ENCODE results near the gene GDF2. TPM values are rescaled to one million over a fixed set of nuclear protein-coding genes. Genes with fewer than 3 reads are reported as not detected.

The GDF2 gene
- total RNA-seq, 1 donor from 2014 or later: not detected

DNA sequence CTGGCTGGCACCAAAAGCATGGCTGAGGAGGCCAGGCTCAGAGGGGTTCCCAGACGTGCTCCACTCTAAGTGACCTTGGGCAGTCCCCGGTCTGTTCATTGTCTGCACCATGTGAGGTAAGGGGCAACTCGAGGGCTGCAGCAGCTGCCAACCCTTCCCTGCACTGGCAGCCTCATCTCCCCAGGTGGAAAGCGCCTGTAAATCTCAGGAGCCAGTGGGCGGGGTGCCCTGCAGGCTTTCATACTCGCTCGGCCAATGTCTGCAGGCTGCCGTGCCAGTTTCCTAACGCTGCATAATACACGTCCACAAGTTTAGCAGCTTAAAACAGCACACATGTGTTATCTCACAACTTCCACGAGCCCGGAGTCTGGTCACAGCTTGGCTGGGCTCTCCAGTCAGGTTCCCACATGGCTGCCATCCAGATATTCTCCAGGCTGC is 34.9 kb upstream of the GDF2 start:
- Mint-ChIP-seq H3K9me3 (ENCODE audit: unreplicated experiment) (no peaks in the 10 kb centered on the region), H3K4me1 (ENCODE audit: low read depth, unreplicated experiment) (no peaks in the 10 kb centered on the region), H3K27me3 (ENCODE audit: unreplicated experiment) (peaks cover 9% of the 10 kb centered on the region), H3K36me3 (ENCODE audit: unreplicated experiment) (no peaks in the 10 kb centered on the region), H3K27ac (ENCODE audit: unreplicated experiment) (no peak overlapping the region), H3K4me3 (ENCODE audit: unreplicated experiment) (no peak overlapping the region)
- DNase-seq: no peak
- TF ChIP-seq, protein P1, sequence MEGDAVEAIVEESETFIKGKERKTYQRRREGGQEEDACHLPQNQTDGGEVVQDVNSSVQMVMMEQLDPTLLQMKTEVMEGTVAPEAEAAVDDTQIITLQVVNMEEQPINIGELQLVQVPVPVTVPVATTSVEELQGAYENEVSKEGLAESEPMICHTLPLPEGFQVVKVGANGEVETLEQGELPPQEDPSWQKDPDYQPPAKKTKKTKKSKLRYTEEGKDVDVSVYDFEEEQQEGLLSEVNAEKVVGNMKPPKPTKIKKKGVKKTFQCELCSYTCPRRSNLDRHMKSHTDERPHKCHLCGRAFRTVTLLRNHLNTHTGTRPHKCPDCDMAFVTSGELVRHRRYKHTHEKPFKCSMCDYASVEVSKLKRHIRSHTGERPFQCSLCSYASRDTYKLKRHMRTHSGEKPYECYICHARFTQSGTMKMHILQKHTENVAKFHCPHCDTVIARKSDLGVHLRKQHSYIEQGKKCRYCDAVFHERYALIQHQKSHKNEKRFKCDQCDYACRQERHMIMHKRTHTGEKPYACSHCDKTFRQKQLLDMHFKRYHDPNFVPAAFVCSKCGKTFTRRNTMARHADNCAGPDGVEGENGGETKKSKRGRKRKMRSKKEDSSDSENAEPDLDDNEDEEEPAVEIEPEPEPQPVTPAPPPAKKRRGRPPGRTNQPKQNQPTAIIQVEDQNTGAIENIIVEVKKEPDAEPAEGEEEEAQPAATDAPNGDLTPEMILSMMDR (IDR thresholded peaks at IDR 0.05; ENCODE audit: partially characterized antibody, unreplicated experiment): no peak

DNA sequence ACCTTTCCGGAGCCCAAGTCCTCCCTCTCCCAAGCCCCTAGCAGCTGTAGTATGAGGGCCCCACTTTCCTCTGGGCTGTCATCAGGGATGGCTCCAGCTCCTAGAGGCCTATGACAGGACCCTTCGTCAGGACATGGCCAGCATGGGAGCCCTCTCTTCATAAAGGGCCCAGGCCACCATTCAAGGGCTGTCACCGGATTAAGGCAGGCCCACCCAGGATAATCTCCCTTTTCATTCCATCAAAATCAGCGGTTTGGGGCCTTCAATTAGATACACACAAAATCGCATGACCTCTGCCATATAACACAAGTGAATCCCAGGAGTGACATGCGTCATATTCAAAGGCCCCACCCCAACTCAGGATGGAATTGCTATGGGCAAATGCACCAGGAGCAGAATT is 34.4 kb upstream of the GDF2 start:
- Mint-ChIP-seq H3K36me3 (ENCODE audit: unreplicated experiment) (no peaks in the 10 kb centered on the region), H3K9me3 (ENCODE audit: unreplicated experiment) (no peaks in the 10 kb centered on the region), H3K4me1 (ENCODE audit: low read depth, unreplicated experiment) (no peaks in the 10 kb centered on the region), H3K27ac (ENCODE audit: unreplicated experiment) (no peak overlapping the region), H3K27me3 (ENCODE audit: unreplicated experiment) (peaks cover 8% of the 10 kb centered on the region), H3K4me3 (ENCODE audit: unreplicated experiment) (no peak overlapping the region)
- TF ChIP-seq, protein P1 (IDR thresholded peaks at IDR 0.05; ENCODE audit: partially characterized antibody, unreplicated experiment): no peak
- DNase-seq: no peak

DNA sequence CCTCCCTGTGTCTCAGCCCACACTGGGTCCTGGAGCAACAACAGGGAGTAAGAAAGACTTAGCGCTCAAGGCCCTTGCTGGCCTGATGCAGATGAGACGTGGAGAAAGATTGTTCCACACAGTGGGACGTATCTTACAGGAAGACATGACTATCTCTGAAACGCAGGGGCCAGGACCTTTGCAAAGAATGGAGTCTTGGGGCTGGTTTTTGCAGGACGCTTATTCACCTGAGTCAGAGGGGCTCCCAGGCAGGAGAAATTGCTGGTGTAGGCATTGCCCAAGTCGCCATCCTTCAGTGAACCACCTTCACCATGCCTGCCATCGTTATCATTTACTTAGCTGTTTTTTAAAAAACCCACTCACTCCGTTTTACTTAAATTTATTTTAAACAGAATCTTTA is 34.0 kb upstream of the GDF2 start:
- no peak overlapping the region for H3K27ac Mint-ChIP-seq (ENCODE audit: unreplicated experiment)
- peaks cover 1% of the 10 kb centered on the region for H3K9me3 Mint-ChIP-seq (ENCODE audit: unreplicated experiment)
- H3K36me3 Mint-ChIP-seq (ENCODE audit: unreplicated experiment): no peaks in the 10 kb centered on the region
- DNase-seq: no peak
- H3K4me3 Mint-ChIP-seq (ENCODE audit: unreplicated experiment): no peak overlapping the region
- no peaks in the 10 kb centered on the region for H3K4me1 Mint-ChIP-seq (ENCODE audit: low read depth, unreplicated experiment)
- TF ChIP-seq, protein P1 (IDR thresholded peaks at IDR 0.05; ENCODE audit: partially characterized antibody, unreplicated experiment): no peak
- H3K27me3 Mint-ChIP-seq (ENCODE audit: unreplicated experiment): peaks cover 8% of the 10 kb centered on the region

DNA sequence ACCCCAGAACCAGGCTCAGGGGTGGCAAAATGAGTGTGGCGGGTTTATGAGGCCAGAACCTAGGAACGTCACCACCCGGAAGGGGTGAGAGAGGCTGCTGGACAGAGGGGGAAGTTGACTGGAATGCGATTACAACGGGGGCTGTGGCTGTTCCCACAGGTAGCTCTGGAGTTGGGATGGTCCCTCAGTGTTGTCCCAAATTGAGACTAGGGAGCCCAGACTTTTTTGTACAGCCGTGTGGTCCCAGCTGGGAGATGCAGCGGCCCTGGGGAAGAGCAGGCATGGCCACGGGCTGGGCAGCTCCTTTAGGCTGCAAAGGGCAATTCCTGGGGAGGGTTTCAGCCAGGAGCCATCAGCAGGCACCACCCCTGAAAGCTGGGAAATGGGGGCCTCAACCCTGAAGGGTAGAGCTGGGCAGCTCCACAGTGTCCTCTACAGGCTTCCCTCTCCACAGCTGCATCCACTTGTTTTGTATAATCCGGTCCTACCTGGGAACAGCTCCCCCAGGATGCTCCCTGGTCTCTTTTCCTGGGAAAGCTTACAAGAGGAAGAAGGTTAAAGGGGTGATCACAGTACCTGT is 33.2 kb upstream of the GDF2 start:
- TF ChIP-seq, protein P1 (IDR thresholded peaks at IDR 0.05; ENCODE audit: partially characterized antibody, unreplicated experiment): no peak
- H3K27ac Mint-ChIP-seq (ENCODE audit: unreplicated experiment): no peak overlapping the region
- DNase-seq: no peak
- H3K4me3 Mint-ChIP-seq (ENCODE audit: unreplicated experiment): no peak overlapping the region
- no peaks in the 10 kb centered on the region for H3K4me1 Mint-ChIP-seq (ENCODE audit: low read depth, unreplicated experiment)
- peaks cover 8% of the 10 kb centered on the region for H3K27me3 Mint-ChIP-seq (ENCODE audit: unreplicated experiment)
- H3K36me3 Mint-ChIP-seq (ENCODE audit: unreplicated experiment): no peaks in the 10 kb centered on the region
- peaks cover 2% of the 10 kb centered on the region for H3K9me3 Mint-ChIP-seq (ENCODE audit: unreplicated experiment)

DNA sequence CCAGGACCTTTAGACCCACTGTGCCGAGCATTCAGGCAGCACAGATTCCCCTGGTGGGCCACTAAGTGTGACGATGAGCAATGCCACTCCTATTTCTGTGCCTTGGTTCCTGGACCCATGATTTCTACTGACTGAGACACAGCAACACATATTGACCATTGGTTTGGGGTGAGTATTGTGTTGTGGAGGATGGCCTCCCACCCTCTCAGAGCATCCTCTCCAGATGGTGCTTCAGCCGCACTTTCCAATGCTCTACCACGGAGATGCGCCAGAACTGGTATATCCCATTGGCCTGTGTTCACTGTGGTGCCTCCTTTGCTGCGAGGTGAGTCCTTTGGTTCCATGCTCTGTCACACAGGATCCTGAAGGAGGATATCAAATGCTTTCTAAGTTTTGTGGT is 32.3 kb upstream of the GDF2 start:
- no peaks in the 10 kb centered on the region for H3K4me1 Mint-ChIP-seq (ENCODE audit: low read depth, unreplicated experiment)
- TF ChIP-seq, protein P1 (IDR thresholded peaks at IDR 0.05; ENCODE audit: partially characterized antibody, unreplicated experiment): no peak
- no peaks in the 10 kb centered on the region for H3K36me3 Mint-ChIP-seq (ENCODE audit: unreplicated experiment)

More for the DNA sequence above, 32.3 kb upstream of the GDF2 start:
- no peak overlapping the region for H3K27ac Mint-ChIP-seq (ENCODE audit: unreplicated experiment)
- no peak overlapping the region for H3K4me3 Mint-ChIP-seq (ENCODE audit: unreplicated experiment)
- peaks cover 8% of the 10 kb centered on the region for H3K27me3 Mint-ChIP-seq (ENCODE audit: unreplicated experiment)
- DNase-seq: no peak
- peaks cover 2% of the 10 kb centered on the region for H3K9me3 Mint-ChIP-seq (ENCODE audit: unreplicated experiment)

All from glutamatergic neuron (in vitro differentiated cells).